CD4-positive, alpha-beta T cell treated with Interleukin-6 for 4 hours (primary cell): ENCODE data around the gene GPR141.

ENCODE experiments used
- DNase-seq: peaks from one replicate; pipeline ENCODE4 v3.0.0-alpha.2; 2020; ENCODE audit warnings: mixed read lengths

GPR141 gene

GRCh38 chr7:37738321-37738720 is 54.8 kb downstream of the GPR141 start:
- DNase-seq = no peak

- DNase-seq = no peak
Measured at GRCh38 chr7:37740398-37740797, 56.8 kb downstream of the GPR141 start.

DNA sequence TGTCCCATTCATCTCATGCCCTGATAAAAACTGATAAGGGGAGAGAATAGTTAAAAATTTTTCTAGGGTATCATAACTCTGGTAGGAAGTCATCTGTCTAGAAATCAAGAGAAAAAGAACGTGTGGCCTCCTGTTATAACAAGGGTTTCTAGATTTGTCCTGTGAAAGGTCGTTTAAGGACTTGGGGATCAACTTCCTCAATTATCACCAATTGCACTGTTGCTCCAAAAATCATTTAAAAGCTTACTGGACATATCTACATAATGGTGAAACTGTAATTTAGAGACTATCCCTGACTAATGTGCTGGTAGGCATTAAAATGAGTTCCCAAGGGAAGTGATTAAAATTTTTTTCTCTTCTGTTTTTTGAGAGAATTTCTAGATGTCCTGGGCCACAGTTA is 58.2 kb downstream of the GPR141 start:
- DNase-seq = no peak

DNA sequence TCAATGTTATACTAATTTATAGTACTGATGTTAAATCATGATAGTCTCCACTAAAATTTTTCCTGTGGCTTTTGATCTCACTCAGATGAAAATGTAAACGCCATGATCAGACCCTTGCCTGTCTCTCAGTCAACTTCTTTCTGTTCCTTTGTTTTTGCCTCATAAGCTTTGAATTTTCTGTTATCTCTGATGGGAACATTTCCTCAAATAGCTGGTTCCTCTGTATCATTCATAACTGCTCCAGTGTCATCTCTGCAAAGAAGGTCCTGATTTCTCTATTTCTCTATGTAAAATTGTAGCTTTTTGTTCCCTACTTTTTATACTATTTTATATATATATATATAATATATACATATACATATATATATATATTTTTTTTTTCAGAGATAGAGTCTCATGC is 67.5 kb downstream of the GPR141 start:
- DNase-seq = no peak

GRCh38 chr7:37753398-37754050 is 70.0 kb downstream of the GPR141 start:
- no peak for DNase-seq

GRCh38 chr7:37756797-37757551 is 73.4 kb downstream of the GPR141 start:
- no peak for DNase-seq

DNA sequence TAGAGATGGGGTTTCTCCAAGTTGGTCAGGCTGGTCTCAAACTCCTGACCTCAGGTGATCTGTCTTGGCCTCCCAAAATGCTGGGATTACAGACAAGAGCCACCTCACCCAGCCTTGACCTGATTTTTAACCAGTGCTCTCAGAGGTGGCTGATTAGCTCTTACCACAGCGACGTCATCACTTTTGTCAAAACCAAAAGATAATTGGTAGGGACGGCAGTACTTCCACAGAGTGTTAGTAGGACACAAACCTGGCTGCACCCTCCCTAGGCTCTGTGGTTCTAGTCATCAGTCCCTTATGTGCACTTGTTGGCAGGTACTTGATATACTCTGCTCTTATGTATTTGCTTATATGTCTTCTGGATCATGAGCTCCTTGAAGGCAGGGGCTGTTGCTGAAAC is 74.0 kb downstream of the GPR141 start:
- no peak for DNase-seq

DNA sequence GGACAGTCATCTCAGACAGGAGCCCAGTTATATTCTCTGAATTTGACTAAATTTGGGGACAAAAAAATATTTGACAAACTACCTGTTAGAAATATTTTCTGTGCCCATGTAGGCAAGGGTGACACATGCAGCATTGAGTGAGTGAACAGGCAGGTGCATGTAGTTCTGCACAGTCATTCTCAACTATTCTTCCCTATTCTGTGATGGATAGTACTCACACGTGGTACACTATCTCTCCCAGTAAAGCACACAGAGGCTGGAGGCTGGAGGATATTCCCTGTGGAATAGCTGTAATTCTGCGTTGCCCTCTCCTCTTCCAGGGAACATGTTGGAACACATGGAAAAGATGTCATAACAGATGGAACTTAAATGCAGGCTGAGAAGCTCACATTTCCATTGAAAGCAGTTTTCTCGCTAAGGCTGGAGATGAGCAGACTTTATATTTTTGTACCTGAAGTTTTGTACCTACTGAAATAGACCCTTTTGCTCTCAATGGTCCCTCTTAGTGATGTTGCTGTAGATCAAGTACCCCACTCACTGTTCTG is 75.0 kb downstream of the GPR141 start:
- DNase-seq = no peak

DNA sequence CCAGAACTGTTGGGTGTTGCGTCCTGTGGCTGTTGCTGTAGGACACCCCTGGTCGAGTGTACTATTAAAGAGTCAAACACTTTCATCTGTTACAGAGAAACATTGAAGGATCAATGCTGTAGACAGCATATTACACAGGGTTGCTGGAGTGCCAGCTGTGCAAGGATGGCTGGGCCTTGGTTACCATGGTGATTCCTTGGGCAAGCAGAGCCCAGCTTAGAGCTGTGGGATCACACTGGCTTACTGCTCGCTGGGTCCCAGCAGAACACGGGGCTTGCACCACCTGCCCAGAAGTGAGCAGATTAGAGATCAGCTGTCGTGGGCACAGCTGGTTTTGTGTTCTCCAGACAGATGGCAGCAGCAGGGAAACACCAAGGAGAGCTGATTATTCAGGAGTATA is 76.0 kb downstream of the GPR141 start:
- no peak for DNase-seq

DNA sequence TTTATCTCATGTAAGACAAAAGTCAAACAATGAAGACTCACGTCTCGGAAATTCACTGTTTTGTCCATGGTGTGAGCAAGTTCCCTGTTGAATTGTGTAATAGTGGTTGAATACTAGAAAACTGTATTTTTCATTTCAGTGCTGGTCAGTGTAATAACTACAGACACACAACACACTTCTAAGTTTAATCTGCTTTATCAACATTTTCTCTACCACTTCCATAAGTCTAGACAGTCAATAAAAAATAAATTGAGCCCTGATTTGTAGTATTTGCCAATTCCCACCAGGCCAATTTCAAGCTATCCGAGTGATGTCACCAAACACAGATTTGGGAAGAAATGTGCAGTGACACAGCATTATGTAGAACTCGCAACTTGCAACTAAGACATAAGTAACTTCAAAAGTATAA is 81.9 kb downstream of the GPR141 start:
- no peak for DNase-seq

DNA sequence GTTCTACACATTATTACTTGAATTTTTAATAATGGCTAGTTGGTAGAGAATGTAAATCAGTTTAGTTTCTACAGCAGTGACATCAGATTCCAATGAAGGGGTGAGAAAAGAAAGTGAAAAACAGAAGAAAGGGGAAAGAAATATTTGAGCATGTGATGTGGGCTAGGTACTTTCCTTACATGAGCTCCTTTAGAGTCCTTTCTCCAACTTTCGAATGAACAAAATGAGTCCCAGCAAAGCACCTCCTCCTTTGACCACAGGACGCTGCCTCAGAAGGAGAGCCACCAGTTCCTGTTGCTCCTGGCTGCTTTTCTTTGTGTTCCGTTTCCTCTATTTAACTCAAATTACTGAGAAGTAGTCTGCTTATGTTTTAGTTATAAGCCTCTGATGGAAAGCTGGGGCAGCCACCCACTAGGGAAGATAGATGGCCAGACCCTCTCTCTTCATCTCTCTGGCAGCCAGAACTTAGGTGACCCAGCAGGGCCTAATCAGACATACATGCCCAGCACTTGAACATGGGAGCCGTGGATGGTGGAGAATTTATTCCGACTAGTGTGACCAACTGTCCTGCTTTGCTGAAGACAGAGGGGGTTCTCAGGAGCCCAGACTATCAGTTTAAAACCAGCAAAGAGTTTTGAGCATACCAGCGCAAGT is 82.4 kb downstream of the GPR141 start:
- DNase-seq = no peak

GRCh38 chr7:37768611-37769010 is 85.0 kb downstream of the GPR141 start:
- no peak for DNase-seq

DNA sequence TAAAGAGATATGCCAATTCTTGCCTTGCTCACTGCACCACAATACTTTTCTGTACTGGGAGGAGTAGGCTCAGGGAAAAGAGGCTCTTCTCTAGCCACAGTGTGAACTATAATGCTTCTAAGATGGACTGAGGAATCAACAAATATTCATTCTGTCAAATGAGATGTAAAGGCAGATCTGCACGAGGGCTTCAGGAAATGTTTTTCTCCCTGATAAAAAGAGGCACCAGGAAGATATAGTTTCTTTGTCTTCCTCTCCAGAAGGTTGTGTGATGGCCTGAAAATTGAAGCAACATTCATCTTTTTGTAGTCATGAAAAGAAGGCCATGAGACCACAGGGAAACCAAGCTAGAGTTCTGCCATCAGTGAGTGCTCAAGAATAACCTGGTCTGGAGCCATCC is 85.7 kb downstream of the GPR141 start:
- DNase-seq = no peak

- DNase-seq = no peak
Measured at GRCh38 chr7:37769726-37770125, 86.2 kb downstream of the GPR141 start.

DNA sequence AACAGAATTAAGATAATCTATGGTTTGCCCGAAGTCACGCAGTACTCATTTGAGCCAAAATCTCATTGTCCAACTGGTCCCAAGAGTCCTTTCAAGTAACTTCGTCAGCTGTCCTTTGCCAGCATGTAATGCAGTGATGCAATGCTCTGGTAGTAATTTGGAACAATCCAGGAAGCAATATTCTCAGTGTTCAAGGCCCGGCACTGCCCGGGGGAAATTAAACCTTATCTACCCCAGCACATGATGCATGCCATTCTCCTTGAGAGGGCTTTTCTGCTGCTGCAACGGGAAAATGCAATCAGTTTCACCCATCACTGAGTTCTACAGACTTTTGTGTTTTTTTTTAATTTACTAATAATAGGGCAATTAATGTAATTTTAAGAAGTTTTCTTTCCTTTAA is 87.3 kb downstream of the GPR141 start:
- no peak for DNase-seq

DNA sequence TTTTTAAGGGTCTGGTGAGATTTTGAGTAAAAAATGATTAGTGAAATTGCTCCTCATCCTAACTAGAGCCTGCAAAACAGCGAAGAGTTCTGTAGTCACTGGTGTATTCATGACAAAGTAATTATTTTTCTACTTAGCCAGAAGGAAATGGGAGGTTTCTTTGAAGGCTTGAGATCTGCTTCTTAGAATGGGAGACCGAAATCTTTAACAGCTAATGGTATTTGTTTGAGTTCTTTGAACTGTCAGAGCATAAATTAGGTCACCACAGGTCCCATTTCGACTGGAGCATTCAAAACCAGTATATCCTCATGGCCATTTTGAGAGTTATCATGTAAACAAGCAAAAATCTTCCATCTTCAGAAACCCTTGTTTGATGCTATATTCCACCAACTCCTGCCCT is 87.8 kb downstream of the GPR141 start:
- no peak for DNase-seq

DNA sequence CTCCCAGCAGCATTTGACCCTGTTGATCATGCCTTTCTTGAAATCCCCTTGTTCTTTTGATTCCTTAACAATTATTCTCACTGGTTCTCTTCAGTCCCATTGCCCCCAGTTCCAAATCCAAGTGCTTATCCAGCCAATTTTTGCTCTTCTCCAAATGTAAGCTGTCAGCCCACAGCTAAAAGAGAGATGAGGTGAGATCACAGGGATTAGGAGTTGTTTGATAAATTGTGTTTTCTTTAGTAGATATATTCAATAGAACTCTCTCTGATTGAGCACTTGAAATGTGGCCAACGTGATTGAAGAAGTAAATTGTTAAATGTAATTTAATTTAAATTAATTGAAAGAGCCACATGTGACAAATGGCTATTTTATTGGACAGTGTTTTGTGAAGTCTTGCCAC is 88.2 kb downstream of the GPR141 start:
- no peak for DNase-seq

DNA sequence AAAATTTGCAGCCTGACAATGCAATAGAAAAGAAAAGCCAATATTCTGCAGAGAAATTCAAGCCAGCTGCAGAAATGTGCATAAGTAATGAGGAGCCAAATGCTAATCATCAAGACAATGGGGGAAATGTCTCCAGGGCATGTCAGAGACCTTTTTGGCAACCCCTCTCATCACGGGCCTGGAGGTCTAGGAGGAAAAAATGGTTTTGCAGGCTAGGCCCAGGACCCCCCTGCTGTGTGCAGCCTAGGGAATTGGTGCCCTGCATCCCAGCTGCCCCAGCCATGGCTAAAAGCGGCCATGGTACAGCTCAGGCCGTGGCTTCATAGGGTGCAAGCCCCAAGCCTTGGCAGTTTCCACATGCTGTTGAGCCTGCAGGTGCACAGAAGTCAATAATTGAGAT is 92.4 kb downstream of the GPR141 start:
- no peak for DNase-seq

DNA sequence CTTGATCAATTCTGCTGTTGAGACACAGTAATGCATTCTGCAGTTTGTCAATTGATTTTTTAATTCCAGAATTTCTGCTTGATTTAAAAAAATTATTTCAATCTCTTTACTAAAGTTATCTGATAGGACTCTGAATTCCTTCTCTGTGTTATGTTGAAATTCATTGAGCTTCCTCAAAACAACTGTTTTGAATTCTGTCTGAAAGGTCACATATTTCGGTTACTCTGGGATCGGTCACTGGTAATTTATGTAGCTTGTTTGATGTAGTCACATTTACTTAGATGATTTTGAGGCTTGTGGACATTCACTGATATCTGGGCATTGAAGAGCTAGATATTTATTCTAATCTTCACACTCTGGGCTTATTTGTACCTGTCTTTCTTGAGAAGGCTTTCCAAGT is 97.6 kb downstream of the GPR141 start:
- DNase-seq = no peak

GRCh38 chr7:37782166-37782565 is 98.6 kb downstream of the GPR141 start:
- DNase-seq = no peak

GRCh38 chr7:37784015-37784414 is 100.4 kb downstream of the GPR141 start:
- no peak for DNase-seq

DNA sequence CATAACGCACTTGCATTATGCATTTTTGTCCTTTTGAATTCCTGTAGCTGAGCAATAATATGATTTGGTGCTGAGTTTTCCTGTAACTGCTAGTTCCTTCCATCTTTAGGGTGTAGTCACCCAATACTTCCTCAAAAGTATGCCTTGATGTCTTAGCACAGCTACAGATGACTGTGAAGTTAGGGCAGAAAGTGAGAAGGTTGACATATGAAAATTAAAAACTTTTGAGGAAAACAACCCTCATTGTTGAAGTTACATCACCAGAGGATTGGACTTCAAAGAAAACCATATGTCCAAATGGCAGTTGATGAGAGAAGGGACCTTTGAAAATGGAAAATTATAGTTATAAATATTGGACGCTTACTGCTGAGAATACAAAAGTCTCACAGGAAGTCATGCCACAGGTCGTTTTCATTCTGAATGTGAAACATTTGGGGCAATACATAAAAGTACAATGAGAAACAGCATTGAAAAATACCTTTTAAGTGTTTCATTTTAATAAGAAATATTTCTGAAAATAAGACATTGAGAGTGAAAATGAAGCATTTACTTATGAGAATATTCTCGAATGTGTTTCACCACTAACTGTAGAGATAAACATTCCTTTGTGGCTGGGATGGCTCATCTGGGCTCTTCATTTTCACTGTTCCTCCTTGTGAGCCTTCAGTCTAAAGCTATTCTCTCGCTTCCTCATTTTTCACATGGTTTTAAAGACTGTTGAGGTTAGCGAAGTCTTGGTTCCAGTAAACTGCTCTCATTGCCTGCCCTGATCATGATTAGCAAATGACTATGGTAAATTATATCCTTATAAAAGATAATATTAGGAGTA is 103.4 kb downstream of the GPR141 start:
- no peak for DNase-seq
